Transverse colon (tissue), 4 donors: ENCODE results near the gene ADGRA3. TPM values are rescaled to one million over a fixed set of nuclear protein-coding genes. Genes with fewer than 3 reads are reported as not detected.

Experiments used
- DNase-seq: peaks from one replicate; pipeline ENCODE4 v3.0.0-alpha.2; 2019
- H3K27ac ChIP-seq, 4 donors: fragments of 200-600 bp; sonication (generic); 2 replicates each; pipeline ENCODE4 v1.5.1; 2016 to 2018; ENCODE audit warnings: inconsistent platforms in 4 of 4
- H3K27me3 ChIP-seq: fragments of 200-600 bp; sonication (generic); 2 replicates; pipeline ENCODE4 v1.5.1; 2017; ENCODE audit warnings: inconsistent platforms
- H3K36me3 ChIP-seq, 4 donors: fragments of 200-600 bp; sonication (generic); 2 replicates each; pipeline ENCODE4 v1.5.1; 2017 to 2019; ENCODE audit warnings: inconsistent platforms in 4 of 4
- H3K4me1 ChIP-seq, 4 donors: fragments of 200-600 bp; sonication (generic); 2 replicates each; pipeline ENCODE4 v1.5.1; 2017 to 2020; ENCODE audit warnings: inconsistent platforms in 4 of 4
- H3K4me3 ChIP-seq, 4 donors: fragments of 200-600 bp; sonication (generic); 1 replicate in 1 of 4; 2 replicates in 3 of 4; pipeline versions ENCODE4 v1.5.1 to v1.6.1; 2017 to 2019; ENCODE audit warnings: inconsistent platforms in 4 of 4
- H3K9me3 ChIP-seq, 2 donors: fragments of 200-600 bp; sonication (generic); 2 replicates each; pipeline ENCODE4 v1.5.1; 2017 to 2019; ENCODE audit warnings: inconsistent platforms in 2 of 2
- EP300 ChIP-seq: sonication (generic); formaldehyde crosslinking; IDR thresholded peaks from one replicate; pipeline ENCODE4 v1.6.1; 2017; ENCODE audit warnings: antibody characterized with exemption, low read depth
- POLR2A ChIP-seq: fragments of 450-650 bp; IDR thresholded peaks from one replicate; pipeline ENCODE4 v1.6.1; 2016; ENCODE audit warnings: antibody characterized with exemption, mild to moderate bottlenecking, moderate library complexity
- POLR2AphosphoS5 ChIP-seq, 3 donors: sonication (generic); formaldehyde crosslinking; IDR thresholded peaks; one replicate each; pipeline ENCODE4 v1.6.1; 2016; ENCODE audit warnings: antibody characterized with exemption in 3 of 3
- WGBS, 2 donors: methylation state at CpG; one replicate each; pipeline ENCODE4 v1.1.5; 2018; ENCODE audit warnings: low coverage in 1 of 2; 5-methylcytosine and 5-hydroxymethylcytosine counted together
- in situ Hi-C, 4 donors: fragments of 200-750 bp; cut with MboI; loops; one replicate each; pipeline versions ENCODE4 v1.15.0 to v1.15.1; 2017; ENCODE audit warnings: low sequenced_read_pairs in 3 of 4, low pct_ligation_motif_present in 1 of 4, low pct_unique_long_range_greater_than_20kb in 1 of 4
- intact Hi-C: fragments of 100-400 bp; cut with DNase I; formaldehyde crosslinking; loops from one replicate; pipeline ENCODE4 v1.15.1; 2023; ENCODE audit warnings: low total_unique reads
- total RNA-seq, 4 donors: library from RNA; depleted of rRNA; stranded (reverse); fragments of >200 nt; gene quantifications; one replicate each; pipeline ENCODE4 v1.1.0, GENCODE V29; 2016
- TF ChIP-seq, protein P1 (sequence below), 5 experiments: fragments of 200-600 bp in 3 of 5; fragments of 450-650 bp in 2 of 5; sonication (generic) in 3 of 5; IDR thresholded peaks; 1 replicate in 2 of 5; 2 replicates in 3 of 5; pipeline ENCODE4 v1.5.1; 2016 to 2017; ENCODE audit warnings: antibody characterized with exemption in 5 of 5, inconsistent platforms in 3 of 5, mild to moderate bottlenecking in 2 of 5, moderate library complexity in 1 of 5

Gene ADGRA3
- total RNA-seq, 4 donors from 2014 or later, result 76.7 to 126 (median 91.1) TPM

DNA sequence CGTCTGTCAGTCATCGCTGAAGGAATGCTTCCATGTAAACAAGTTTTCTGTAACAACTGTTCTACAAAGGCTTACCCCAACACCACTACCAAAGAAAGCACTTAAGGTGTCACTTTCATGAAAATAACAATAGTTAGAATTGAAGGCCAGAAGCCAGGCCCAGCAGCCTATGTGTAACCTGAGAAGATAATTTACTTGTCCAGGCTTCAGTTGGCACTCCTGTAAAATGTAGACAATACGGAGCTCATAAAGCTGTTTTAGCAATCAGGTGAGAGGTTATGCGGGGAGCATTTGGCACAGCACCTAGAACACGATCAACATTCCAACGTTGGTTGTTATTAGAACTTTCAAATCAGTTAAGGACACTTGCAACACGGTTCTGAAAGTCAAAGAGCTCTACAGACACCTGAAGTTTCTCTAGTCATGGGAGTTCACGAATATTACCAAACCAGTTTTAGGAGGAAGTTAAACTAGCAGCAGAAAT lies 15.7 kb downstream of the ADGRA3 start:
- peaks cover 11 to 27% (median 22%) of the 10 kb centered on the region in 4 donors for H3K4me1 ChIP-seq
- peak overlapping the region in 1 of 4 donors; percentile 13 for H3K4me3 ChIP-seq
- TF ChIP-seq, protein P1, sequence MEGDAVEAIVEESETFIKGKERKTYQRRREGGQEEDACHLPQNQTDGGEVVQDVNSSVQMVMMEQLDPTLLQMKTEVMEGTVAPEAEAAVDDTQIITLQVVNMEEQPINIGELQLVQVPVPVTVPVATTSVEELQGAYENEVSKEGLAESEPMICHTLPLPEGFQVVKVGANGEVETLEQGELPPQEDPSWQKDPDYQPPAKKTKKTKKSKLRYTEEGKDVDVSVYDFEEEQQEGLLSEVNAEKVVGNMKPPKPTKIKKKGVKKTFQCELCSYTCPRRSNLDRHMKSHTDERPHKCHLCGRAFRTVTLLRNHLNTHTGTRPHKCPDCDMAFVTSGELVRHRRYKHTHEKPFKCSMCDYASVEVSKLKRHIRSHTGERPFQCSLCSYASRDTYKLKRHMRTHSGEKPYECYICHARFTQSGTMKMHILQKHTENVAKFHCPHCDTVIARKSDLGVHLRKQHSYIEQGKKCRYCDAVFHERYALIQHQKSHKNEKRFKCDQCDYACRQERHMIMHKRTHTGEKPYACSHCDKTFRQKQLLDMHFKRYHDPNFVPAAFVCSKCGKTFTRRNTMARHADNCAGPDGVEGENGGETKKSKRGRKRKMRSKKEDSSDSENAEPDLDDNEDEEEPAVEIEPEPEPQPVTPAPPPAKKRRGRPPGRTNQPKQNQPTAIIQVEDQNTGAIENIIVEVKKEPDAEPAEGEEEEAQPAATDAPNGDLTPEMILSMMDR (IDR thresholded peaks at IDR 0.05), result no peak
- no peak for TF ChIP-seq EP300
- TF ChIP-seq POLR2A, result no peak
- TF ChIP-seq POLR2AphosphoS5 (IDR thresholded peaks at IDR 0.05), result peak in 2 of 3 donors; percentile 56 to 61
- in situ Hi-C loops, result no loop called here
- intact Hi-C loops, result no loop called here
- peak; percentile 68 for DNase-seq
- no peaks in the 10 kb centered on the region for H3K27me3 ChIP-seq
- H3K36me3 ChIP-seq, result no peaks in the 10 kb centered on the region
- H3K27ac ChIP-seq, result no peak overlapping the region
- no peaks in the 10 kb centered on the region for H3K9me3 ChIP-seq
- WGBS, 2 donors, result 29 to 51% methylated on average over 8 of the region's 8 CpGs

DNA sequence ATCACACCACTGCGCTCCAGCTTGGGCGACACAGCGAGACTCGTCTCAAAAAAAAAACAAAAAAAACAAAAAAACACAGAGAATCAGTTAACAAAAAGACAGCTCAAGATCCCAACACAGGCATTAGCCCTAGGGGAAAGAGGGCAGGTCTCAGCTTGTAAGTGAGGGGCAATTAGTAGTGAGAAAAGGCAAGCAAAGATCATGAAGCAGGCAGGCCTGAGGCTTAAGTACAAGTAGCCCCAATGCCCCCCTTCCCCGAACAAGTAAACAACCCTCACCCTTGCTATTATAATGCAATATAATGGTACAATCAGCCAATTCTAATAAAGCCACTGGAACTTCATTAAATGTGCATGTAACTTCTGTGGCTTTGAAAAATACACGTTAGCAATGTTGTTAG lies 17.0 kb downstream of the ADGRA3 start:
- Histone ChIP-seq H3K27ac (no peak overlapping the region), H3K9me3 (no peaks in the 10 kb centered on the region), H3K36me3 (no peaks in the 10 kb centered on the region), H3K27me3 (no peaks in the 10 kb centered on the region), H3K4me3 (no peak overlapping the region), H3K4me1 (peaks cover 11 to 32% (median 22%) of the 10 kb centered on the region in 4 donors)
- DNase-seq, result no peak
- intact Hi-C loops, result no loop called here
- in situ Hi-C loops, result no loop called here
- WGBS, 2 donors, result 35 to 72% methylated on average over 2 to 6 of the region's 6 CpGs
- no peak for TF ChIP-seq POLR2AphosphoS5 (IDR thresholded peaks at IDR 0.05)
- TF ChIP-seq, protein P1 (IDR thresholded peaks at IDR 0.05), result no peak
- no peak for TF ChIP-seq POLR2A
- TF ChIP-seq EP300, result no peak

DNA sequence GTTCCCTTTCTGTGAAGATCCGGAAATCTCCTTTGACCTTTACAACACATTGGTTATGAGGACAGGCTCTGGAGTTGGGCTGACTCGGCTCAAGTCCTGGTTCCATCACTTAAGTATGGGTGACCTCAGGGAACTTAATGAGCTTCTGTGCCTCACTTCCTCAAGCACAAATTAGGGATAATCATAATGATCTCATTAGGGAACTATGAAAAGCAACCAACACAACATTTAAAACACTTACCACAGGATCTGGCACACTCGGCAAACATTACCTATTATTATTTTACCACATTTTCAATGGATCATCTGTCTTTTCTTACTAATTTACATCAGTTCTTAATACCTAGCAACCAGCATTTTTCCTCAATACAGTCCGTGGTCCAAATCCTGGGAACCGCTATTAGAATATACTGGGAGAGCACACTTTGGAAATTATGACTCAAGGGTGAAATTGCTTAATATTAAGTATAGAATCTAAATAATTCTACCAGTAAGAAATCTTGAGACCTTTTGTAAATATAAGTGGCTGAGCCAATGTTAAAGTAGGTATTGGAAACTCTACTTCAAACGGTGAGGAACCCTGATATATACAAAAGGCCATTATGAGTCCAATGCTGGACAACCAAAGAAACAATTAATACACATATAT lies 19.6 kb downstream of the ADGRA3 start:
- Histone ChIP-seq H3K4me1 (peaks cover 20 to 58% (median 37%) of the 10 kb centered on the region in 4 donors), H3K4me3 (no peak overlapping the region), H3K9me3 (no peaks in the 10 kb centered on the region), H3K27ac (no peak overlapping the region), H3K36me3 (no peaks in the 10 kb centered on the region), H3K27me3 (no peaks in the 10 kb centered on the region)
- intact Hi-C loops, result no loop called here
- in situ Hi-C loops, result no loop called here
- TF ChIP-seq, protein P1 (IDR thresholded peaks at IDR 0.05), result no peak
- no peak for TF ChIP-seq POLR2A
- TF ChIP-seq EP300, result no peak
- TF ChIP-seq POLR2AphosphoS5 (IDR thresholded peaks at IDR 0.05), result no peak
- WGBS, 2 donors, result 81 to 87% methylated on average over 4 to 6 of the region's 6 CpGs
- no peak for DNase-seq

DNA sequence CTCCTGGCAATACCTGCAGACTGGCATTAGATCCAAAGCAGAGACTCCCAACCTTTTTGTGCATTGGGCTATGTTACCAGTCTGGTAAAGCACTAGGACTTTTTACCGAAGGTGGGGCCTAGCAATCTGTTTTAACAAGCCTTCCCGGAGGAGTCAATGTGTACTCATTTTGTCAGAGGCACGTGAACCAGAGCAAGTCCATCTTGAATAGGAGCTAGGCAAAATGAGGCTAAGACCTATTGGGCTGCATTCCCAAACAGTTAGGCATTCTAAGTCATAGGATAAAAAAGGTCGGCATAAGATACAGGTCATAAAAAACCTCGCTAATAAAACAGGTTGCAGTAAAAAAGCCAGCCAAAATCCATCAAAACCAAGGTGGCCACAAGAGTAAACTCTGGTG lies 22.3 kb downstream of the ADGRA3 start:
- WGBS, 2 donors, result 37 to 56% methylated on average over 3 to 5 of the region's 5 CpGs
- intact Hi-C loops (no loop called here), in situ Hi-C loops (no loop called here)
- H3K4me1 ChIP-seq, result peaks cover 9 to 69% (median 27%) of the 10 kb centered on the region in 4 donors
- TF ChIP-seq, protein P1 (IDR thresholded peaks at IDR 0.05), result no peak
- TF ChIP-seq POLR2A (no peak), EP300 (no peak), POLR2AphosphoS5 (IDR thresholded peaks at IDR 0.05) (no peak)
- no peak overlapping the region for H3K4me3 ChIP-seq
- no peaks in the 10 kb centered on the region for H3K9me3 ChIP-seq
- no peaks in the 10 kb centered on the region for H3K27me3 ChIP-seq
- DNase-seq, result no peak
- no peaks in the 10 kb centered on the region for H3K36me3 ChIP-seq
- H3K27ac ChIP-seq, result peak overlapping the region; percentile 17 to 75 (median 48)
